Measurements from ENCODE around the gene JADE3.

The JADE3 gene

DNA sequence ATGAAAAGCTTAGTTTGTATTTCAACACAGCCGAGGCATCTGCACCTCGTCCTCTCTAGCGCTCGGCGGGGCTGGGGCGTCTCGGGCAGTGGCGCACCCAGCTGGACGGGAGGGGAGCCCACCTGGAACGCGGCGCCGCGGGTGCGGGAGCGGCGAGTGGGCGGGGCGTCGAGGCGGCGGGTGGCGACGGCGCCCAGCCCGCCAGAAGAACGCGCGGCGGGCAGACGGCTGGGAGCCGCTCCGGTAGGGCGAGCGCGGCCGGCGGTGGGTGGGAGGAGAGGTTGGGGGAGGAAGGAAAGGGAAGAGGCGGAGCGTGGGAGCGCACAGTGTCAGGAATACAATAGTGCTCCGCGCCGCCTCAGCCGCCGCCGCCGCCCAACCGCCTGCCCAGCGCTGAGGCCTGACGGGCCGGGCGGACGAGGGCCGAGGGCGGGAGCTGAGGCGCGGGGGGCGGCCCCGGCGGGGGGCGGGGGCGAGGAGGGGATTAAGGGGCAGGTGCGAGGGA lies at the start of gene JADE3:
JADE3 (plus strand) TSS at position 324 of the 505 bp plus-strand sequence. CDS start 72,474 bp downstream, outside the sequence.
- H3K9me3 Mint-ChIP-seq, result no peaks in the 10 kb centered on the region
- peaks cover 18% of the 10 kb centered on the region for H3K27me3 Mint-ChIP-seq
- H3K27ac Mint-ChIP-seq, result no peak within 1 kb of the TSS
- H3K4me1 Mint-ChIP-seq, result peaks cover 9% of the 10 kb centered on the region
- H3K36me3 Mint-ChIP-seq, result no peaks in the 10 kb centered on the region
- peak within 1 kb of the TSS; percentile 60 for H3K4me3 Mint-ChIP-seq

DNA sequence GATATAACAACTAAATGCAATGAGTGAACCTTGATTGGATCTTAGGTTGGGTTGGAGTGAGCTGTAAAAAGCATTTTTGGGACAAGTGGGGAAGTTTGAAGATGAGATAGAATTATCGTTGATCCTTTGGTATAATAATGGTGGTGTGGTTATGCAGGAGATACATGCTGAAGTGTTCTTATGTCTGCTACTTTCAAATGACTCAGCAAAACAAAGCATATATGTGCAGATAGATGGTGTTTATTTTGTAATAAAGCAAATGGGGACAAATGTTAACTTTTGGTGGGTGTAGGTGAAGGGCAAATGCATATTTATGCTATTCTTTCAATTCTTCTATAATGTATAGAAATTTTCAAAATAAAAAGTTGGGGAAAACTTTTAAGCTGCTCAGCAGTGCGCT lies 49.1 kb upstream of the JADE3 start:
- Mint-ChIP-seq H3K4me1 (no peaks in the 10 kb centered on the region), H3K27me3 (no peaks in the 10 kb centered on the region), H3K36me3 (peaks cover 3% of the 10 kb centered on the region), H3K9me3 (no peaks in the 10 kb centered on the region), H3K27ac (no peak overlapping the region), H3K4me3 (no peak overlapping the region)

DNA sequence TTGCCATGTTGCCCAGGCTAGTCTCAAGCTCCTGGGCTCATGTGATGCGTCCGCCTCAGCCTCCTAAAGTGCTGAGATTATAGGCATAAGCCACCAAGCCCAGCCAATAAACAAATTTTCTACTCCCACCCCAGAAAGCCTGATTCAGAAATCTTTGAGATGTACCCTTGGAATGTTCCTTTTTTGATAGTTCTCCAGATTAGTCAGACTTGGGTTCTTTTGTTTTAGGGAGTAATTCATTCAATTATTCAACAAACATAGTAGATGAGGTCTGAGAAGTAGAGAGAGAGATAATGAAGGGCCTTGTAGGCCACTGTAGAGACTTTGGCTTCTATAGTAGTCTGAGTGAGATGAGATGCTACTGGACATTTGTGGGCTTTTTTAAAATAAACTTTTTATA lies 47.6 kb upstream of the JADE3 start:
- Mint-ChIP-seq H3K27ac (no peak overlapping the region), H3K4me3 (no peak overlapping the region), H3K9me3 (no peaks in the 10 kb centered on the region), H3K27me3 (no peaks in the 10 kb centered on the region), H3K36me3 (peaks cover 3% of the 10 kb centered on the region), H3K4me1 (no peaks in the 10 kb centered on the region)

DNA sequence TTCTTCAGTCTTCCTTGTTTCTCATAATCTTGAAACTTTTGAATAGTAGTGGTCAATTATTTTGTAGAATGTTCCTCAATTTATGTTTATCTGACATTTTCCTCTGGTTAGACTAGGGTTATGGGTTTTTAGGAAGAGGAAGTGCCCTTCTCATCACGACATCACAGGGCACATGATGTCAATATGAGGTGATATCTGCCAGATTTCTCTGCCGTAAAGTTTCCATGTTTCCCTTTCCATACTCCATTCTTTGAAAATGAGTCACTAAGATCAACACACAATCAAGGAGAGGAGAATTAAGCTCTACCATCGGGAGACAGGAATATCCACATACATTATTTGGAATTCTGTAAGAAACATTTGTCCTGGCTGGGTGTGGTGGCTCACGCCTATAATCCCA lies 46.9 kb upstream of the JADE3 start:
- H3K27ac Mint-ChIP-seq, result no peak overlapping the region
- H3K9me3 Mint-ChIP-seq, result no peaks in the 10 kb centered on the region
- peaks cover 2% of the 10 kb centered on the region for H3K36me3 Mint-ChIP-seq
- no peaks in the 10 kb centered on the region for H3K27me3 Mint-ChIP-seq
- no peaks in the 10 kb centered on the region for H3K4me1 Mint-ChIP-seq
- H3K4me3 Mint-ChIP-seq, result no peak overlapping the region

DNA sequence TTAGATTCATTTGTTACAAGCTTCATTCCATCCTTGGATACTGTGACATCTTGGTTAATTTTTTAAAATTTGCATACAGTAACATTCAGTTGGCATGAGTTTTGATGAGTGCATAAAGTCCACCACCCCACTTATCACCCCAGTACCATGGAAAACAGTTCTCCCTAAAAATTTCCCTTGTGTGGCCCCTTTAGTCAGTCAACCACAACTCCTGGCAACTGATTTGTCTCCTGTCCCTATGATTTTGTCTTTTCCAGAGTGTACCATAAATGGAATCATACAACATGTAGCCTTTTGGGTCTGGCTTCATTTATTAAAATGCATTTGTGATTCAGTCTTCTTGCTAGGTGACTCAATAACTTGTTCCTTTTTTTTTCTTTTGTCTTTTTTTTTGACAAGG lies 45.5 kb upstream of the JADE3 start:
- Mint-ChIP-seq H3K4me3 (no peak overlapping the region), H3K27me3 (no peaks in the 10 kb centered on the region), H3K4me1 (peaks cover 3% of the 10 kb centered on the region), H3K27ac (no peak overlapping the region), H3K9me3 (no peaks in the 10 kb centered on the region), H3K36me3 (peaks cover 2% of the 10 kb centered on the region)

DNA sequence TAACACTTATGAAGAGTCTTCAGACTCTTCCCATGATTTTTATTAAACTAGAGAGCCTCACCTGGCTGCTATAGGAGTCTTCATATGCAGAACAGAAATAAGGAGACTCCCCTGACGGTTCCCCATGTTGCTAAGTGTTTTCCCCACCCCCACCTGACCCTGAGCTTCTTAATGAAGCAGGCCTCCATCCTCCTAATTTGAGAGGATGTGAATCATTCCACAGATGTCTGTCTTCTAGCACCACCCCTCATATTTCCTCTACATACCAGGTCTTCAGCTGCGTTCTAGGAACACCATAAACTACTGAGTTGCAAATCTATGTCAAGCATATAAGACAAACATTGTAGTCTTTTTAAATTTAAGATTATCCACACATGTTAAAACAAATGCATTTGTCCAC lies 38.5 kb upstream of the JADE3 start:
- no peak overlapping the region for H3K27ac Mint-ChIP-seq
- H3K4me1 Mint-ChIP-seq, result peaks cover 8% of the 10 kb centered on the region
- no peak overlapping the region for H3K4me3 Mint-ChIP-seq
- H3K9me3 Mint-ChIP-seq, result no peaks in the 10 kb centered on the region
- peaks cover 2% of the 10 kb centered on the region for H3K36me3 Mint-ChIP-seq
- no peaks in the 10 kb centered on the region for H3K27me3 Mint-ChIP-seq

DNA sequence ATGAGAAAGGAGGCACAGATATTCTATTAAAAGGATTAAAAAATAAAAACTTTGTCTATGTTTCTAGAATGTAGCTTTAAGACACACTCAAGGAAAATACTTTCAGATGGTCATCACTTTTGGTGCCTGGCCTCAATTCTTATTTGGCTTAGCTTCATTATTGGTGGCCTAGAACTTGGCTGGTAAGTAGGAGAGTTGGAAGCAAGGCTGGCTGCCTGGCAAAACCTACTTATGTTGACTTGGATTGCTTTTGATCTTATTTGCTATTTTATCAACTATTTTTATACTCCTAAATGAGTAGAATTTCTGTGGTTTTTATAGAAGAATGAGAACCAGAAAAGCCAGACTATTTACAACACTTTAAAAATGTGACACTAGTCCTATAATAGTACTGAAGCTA lies 35.3 kb upstream of the JADE3 start:
- no peaks in the 10 kb centered on the region for H3K9me3 Mint-ChIP-seq
- H3K27ac Mint-ChIP-seq, result no peak overlapping the region
- H3K36me3 Mint-ChIP-seq, result peaks cover 1% of the 10 kb centered on the region
- no peak overlapping the region for H3K4me3 Mint-ChIP-seq
- H3K4me1 Mint-ChIP-seq, result peaks cover 4% of the 10 kb centered on the region
- H3K27me3 Mint-ChIP-seq, result no peaks in the 10 kb centered on the region

DNA sequence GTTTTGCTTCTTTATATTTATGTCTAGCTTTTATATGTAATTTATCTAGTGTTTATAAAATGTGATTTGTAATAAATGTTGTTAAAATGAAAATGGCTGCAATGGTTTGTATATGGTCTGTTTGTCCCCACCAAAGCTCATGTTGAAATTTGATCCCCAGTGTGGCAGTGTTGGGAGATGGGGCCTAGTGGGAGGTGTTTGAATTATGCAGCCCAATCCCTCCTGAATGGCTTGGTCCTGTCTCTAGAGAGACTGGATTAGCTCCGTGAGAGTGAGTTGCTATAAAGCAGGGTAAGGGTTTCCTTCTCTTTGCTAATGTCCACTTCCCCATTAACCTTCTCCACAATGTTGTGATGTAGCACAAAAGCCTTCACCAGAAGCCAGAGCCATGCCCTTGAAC lies 30.0 kb upstream of the JADE3 start:
- H3K27ac Mint-ChIP-seq, result no peak overlapping the region
- peaks cover 1% of the 10 kb centered on the region for H3K36me3 Mint-ChIP-seq
- no peaks in the 10 kb centered on the region for H3K9me3 Mint-ChIP-seq
- no peak overlapping the region for H3K4me3 Mint-ChIP-seq
- no peaks in the 10 kb centered on the region for H3K4me1 Mint-ChIP-seq
- H3K27me3 Mint-ChIP-seq, result no peaks in the 10 kb centered on the region

DNA sequence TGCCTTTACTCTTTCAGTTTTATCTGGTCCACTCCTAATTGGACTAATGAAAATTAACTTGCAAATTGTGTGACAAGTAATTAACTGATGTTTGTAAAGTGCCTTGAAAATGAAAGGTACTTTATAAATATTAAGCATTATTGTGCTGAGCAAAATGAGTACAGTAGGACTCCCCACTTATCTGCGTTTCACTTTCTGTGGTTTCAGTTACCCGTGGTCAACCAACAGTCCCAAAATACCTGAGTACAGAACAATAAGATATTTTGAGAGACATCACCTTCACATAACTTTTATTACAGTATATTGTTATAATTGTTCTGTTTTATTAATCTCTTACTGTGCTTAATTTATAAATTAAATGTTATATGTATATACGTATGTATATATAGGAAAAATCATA lies 27.4 kb upstream of the JADE3 start:
- H3K27me3 Mint-ChIP-seq, result no peaks in the 10 kb centered on the region
- H3K4me3 Mint-ChIP-seq, result no peak overlapping the region
- no peaks in the 10 kb centered on the region for H3K4me1 Mint-ChIP-seq
- peaks cover 1% of the 10 kb centered on the region for H3K36me3 Mint-ChIP-seq
- no peaks in the 10 kb centered on the region for H3K9me3 Mint-ChIP-seq
- no peak overlapping the region for H3K27ac Mint-ChIP-seq

DNA sequence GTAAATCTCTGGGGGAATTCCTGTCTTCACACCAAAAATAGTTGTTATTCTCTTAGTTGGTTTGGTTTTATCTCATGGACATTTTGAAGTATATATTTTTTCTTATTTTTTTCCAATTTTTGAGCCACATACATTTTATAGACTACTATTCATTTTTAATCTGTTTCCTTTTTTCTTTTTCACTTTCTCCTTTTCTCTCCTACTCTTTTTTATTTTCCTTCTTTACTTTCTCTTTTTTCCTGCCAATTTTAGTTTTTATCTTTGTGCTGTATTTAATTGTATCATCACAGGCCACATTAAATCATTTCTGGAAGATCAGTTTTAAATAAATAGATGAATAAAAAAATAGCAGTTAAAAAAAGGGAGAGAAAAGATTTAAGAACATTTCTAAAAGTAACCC lies 14.0 kb upstream of the JADE3 start:
- Mint-ChIP-seq H3K27ac (no peak overlapping the region), H3K36me3 (no peaks in the 10 kb centered on the region), H3K4me3 (no peak overlapping the region), H3K4me1 (no peaks in the 10 kb centered on the region), H3K27me3 (peaks cover 2% of the 10 kb centered on the region), H3K9me3 (no peaks in the 10 kb centered on the region)

DNA sequence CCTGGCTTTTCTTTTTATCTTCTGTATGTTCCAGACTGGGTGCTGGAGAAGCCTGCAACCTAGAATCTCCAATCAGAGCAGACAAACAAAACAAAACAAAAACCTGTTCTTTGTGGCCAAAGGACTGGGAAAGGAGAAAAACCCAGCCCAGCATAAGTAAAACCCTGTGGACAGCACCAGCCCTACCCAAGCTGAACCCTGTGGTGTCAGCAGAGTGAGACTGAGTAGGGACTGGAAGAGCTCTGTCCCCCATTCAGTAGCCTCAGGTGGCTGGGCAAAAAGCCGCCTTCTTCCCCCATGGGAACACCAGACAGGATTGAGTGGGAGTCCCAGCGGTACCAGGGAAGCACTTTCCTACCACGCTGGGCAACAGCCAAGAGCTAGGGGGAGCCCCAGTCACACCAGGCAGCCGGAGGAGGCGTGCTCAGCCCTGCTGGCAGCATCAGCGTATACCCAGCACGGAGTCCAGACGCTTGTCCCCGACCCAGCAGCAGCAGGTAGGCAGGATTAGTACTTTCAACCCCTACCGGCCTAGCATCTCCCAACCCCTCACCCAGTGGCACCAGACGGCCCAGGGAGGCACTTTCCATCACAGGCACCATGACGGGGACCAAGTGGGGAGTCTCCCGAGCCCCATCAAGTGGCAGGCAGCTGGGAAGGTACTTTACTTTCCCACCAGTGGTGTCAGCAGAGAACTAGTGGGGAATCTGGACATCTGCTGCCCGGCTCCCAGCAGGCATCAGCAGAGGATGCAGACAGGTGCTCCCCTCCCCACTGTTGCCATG lies 8.6 kb upstream of the JADE3 start:
- no peak overlapping the region for H3K27ac Mint-ChIP-seq
- H3K4me1 Mint-ChIP-seq, result no peaks in the 10 kb centered on the region
- H3K36me3 Mint-ChIP-seq, result no peaks in the 10 kb centered on the region
- no peaks in the 10 kb centered on the region for H3K27me3 Mint-ChIP-seq
- peak overlapping the region; percentile 11 for H3K4me3 Mint-ChIP-seq
- H3K9me3 Mint-ChIP-seq, result no peaks in the 10 kb centered on the region

DNA sequence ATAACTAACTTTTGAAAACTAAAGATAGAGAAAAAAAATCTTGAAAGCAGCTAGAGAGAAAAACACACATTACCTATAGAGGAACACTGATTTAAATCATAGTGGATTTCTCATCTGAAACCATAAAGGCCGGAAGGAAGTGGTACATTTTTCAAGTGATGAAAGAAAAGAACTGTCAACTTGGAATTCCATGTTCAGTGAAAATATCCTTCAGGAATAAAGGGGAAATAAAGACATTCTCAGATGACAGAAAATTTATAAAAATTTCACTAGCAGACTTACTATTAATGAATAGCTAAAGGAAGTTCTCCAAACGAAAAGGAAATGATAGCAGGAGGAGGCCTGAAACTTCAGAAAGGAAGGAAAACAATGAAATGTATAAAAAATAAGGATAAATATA lies 7.6 kb upstream of the JADE3 start:
- Mint-ChIP-seq H3K9me3 (no peaks in the 10 kb centered on the region), H3K27ac (no peak overlapping the region), H3K4me3 (no peak overlapping the region), H3K36me3 (no peaks in the 10 kb centered on the region), H3K27me3 (no peaks in the 10 kb centered on the region), H3K4me1 (no peaks in the 10 kb centered on the region)

DNA sequence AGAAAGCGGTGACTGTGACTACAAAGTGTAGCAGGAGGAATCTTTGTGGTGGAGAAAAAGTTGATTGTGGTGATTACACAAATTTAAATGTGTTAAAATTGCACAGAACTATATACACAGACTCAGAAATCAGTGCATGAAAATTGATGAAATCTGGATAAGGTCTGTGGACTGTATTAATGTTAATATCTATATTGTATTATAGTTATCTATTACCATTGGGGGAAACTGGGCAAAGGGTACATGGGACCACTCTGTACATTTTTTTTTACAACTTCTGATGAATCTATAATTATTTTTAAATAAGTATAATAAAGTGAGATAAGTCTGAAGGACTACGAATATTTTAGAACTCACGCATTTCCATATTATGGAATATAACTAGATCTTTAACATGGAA lies 1.8 kb upstream of the JADE3 start:
- Mint-ChIP-seq H3K4me1 (peaks cover 9% of the 10 kb centered on the region), H3K27ac (no peak overlapping the region), H3K27me3 (peaks cover 9% of the 10 kb centered on the region), H3K36me3 (no peaks in the 10 kb centered on the region), H3K4me3 (no peak overlapping the region), H3K9me3 (no peaks in the 10 kb centered on the region)

DNA sequence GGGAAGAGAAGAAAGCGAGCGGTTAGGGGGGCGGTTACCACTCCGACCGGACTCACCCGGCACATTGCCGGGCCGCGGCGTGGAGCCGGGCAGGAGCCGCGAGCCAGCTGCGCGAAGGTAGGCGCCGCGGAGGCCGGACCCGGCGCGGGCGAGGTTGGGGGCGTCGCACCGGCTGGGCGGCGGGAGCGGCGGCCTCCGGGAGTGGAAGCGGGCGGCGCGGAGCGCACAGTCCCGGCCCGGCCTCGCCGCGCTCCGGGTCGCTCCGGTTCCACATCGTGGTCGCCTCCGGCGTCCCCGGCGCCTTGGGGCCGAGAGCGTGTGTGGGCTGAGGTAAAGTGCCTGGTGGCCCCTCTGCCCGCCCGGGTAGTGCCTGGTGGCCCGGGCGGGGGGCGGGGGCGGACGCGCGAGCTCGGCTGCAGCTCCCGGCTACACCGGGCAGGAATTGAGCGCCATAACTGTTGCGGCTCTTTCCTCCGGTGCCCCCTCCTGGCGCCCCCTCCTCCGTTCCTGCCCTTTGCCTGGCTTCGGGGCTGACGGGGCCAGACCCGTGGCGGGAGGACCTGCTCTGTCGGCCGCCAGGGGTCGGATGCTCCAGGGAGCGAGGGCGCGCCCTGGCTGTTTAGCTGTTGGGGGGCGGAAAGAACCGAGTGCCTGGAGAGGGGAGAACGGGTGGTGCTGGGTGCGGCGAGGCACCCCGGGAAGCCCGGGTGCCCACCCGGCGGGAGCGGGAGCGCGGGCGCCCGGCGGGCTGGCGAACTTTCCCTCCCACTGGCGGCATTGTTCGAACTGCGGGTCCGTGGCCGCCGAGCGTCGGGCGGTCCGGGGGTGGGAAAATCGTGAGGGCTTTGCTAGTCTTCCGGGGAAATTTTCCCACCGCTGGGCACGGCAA lies 626 bp downstream of the JADE3 start:
- Mint-ChIP-seq H3K9me3 (no peaks in the 10 kb centered on the region), H3K4me3 (peak overlapping the region; percentile 79), H3K27ac (no peak overlapping the region), H3K36me3 (no peaks in the 10 kb centered on the region), H3K4me1 (peaks cover 9% of the 10 kb centered on the region), H3K27me3 (peaks cover 23% of the 10 kb centered on the region)

DNA sequence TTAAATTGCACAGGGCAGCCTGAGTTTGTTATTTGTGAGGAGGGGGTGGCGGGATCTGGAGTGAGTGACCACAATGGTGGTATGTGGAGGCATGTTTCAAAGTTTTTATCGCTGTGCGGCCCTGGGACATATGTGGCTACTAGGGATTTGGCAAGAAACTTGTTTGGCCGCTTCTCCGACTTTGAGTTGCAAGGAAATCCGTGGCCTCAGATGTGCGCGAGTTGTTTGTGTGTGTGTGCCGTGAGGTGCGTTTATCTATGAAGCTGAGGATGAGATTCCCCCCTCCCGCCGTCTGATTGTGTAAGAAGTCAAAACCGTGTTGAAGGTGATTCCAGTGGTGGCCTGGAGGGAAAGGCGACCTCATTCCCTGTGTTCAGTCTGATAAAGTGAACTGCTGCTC lies 1.4 kb downstream of the JADE3 start:
- no peaks in the 10 kb centered on the region for H3K9me3 Mint-ChIP-seq
- H3K4me3 Mint-ChIP-seq, result peak overlapping the region; percentile 79
- H3K27ac Mint-ChIP-seq, result no peak overlapping the region
- H3K36me3 Mint-ChIP-seq, result no peaks in the 10 kb centered on the region
- peaks cover 25% of the 10 kb centered on the region for H3K27me3 Mint-ChIP-seq
- peaks cover 9% of the 10 kb centered on the region for H3K4me1 Mint-ChIP-seq

DNA sequence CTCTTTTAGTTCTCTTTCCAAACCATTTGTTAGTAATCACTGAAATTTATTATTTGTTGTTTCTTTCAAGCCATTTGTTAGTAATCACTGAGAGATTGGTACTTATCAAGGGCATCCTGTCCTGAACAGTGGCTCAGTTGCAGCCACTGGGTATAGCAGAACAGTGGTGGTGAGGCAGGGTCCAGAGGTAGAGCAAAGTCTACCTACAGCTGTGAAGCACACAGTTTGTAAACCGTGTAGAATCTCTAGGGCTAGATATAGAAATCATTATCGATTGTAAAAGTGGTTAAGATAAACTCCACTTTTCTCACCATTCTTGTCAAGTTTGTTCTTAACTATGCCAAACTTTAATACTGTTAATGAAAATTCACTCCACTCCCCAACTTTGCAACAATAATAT lies 4.1 kb downstream of the JADE3 start:
- H3K27me3 Mint-ChIP-seq, result peaks cover 31% of the 10 kb centered on the region
- H3K4me1 Mint-ChIP-seq, result peaks cover 9% of the 10 kb centered on the region
- no peak overlapping the region for H3K27ac Mint-ChIP-seq
- H3K4me3 Mint-ChIP-seq, result no peak overlapping the region
- H3K36me3 Mint-ChIP-seq, result no peaks in the 10 kb centered on the region
- H3K9me3 Mint-ChIP-seq, result no peaks in the 10 kb centered on the region
